Neural crest cell (in vitro differentiated cells): Measurements from ENCODE around the gene MVB12B. TPM values are rescaled to one million over a fixed set of nuclear protein-coding genes. Genes with fewer than 3 reads are reported as not detected.
A peak's percentile ranks its signal among the peaks of the same experiment; 100 is the strongest.

Experiments
- DNase-seq: peaks from one replicate; pipeline ENCODE4 v3.0.0; 2021; ENCODE audit warnings: low read depth, mixed read lengths, low spot score
- H3K27ac Mint-ChIP-seq: one replicate; pipeline ENCODE4 v1.8.0; 2021; ENCODE audit warnings: mild to moderate bottlenecking, mixed read lengths; ENCODE audit not compliant: unreplicated experiment
- H3K27me3 Mint-ChIP-seq: 2 replicates; pipeline ENCODE4 v1.8.0; 2021; ENCODE audit warnings: low read depth, mild to moderate bottlenecking, mixed read lengths
- H3K36me3 Mint-ChIP-seq: 2 replicates; pipeline ENCODE4 v1.8.0; 2021; ENCODE audit warnings: low read depth, mild to moderate bottlenecking, mixed read lengths
- H3K4me1 Mint-ChIP-seq: 2 replicates; pipeline ENCODE4 v1.8.0; 2021; ENCODE audit warnings: mixed read lengths
- H3K4me3 Mint-ChIP-seq: one replicate; pipeline ENCODE4 v1.8.0; 2021; ENCODE audit warnings: mild to moderate bottlenecking, mixed read lengths
- H3K9me3 Mint-ChIP-seq: 2 replicates; pipeline ENCODE4 v1.8.0; 2021; ENCODE audit warnings: mixed read lengths
- total RNA-seq: library from RNA; stranded (reverse); gene quantifications from 2 replicates; pipeline ENCODE4 v1.2.1, GENCODE V29; 2021
- TF ChIP-seq, protein P1 (sequence below): fragments of 200-600 bp; sonication (generic); conservative IDR thresholded peaks from 2 replicates; pipeline ENCODE4 v1.5.0; 2021; ENCODE audit warnings: antibody characterized with exemption, mild to moderate bottlenecking

Gene MVB12B
- total RNA-seq, 1 donor from 2014 or later: 68.1 TPM

DNA sequence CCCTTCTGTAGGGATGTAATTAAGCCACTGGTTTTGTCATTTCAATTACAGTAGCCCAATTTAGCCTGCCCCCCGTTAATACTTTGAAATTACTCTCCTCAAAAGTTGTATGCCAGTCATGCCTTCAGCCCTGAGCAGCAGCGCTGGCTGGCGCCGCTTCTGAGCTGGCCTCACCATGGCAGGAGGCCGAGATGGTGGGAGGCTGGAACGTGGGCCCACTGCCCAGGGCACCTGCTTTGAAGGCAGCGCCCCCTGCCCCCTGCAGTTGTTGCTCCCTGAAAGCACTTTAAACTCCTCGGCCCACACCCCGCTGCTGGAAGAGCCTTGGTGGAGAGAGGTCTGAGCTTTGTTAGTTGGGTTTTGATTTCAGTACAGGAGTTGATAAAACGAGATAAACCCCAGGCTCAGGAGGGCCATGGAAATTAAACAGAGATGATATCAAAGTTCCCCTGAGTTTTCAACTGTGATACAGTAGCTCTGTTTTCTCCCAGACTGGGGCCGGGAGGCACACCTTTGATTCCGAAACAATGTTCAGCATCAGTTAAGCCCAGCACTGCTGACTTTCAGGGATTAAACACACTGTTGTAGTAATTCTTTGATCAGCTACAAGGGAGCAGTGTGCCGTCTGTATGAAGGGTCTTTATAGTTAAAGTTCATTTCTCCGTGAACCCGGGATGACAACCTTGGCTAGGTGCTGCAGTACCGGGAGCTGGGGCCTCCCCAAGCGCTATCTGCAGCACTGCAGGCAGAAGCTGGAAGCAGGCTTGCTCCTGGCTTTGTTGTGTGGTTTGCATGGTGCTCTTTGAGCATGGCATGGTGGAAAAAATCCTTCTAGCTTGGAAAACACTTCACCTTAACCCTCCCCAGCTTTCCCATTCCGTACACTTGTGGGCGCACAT, 9.5 kb downstream of the MVB12B start:
- no peak for DNase-seq
- Mint-ChIP-seq H3K4me3 (peak overlapping the region; percentile 22), H3K27me3 (no peaks in the 10 kb centered on the region), H3K9me3 (no peaks in the 10 kb centered on the region), H3K4me1 (peaks cover 82% of the 10 kb centered on the region), H3K27ac (peak overlapping the region; percentile 99), H3K36me3 (peaks cover 3% of the 10 kb centered on the region)
- TF ChIP-seq, protein P1, sequence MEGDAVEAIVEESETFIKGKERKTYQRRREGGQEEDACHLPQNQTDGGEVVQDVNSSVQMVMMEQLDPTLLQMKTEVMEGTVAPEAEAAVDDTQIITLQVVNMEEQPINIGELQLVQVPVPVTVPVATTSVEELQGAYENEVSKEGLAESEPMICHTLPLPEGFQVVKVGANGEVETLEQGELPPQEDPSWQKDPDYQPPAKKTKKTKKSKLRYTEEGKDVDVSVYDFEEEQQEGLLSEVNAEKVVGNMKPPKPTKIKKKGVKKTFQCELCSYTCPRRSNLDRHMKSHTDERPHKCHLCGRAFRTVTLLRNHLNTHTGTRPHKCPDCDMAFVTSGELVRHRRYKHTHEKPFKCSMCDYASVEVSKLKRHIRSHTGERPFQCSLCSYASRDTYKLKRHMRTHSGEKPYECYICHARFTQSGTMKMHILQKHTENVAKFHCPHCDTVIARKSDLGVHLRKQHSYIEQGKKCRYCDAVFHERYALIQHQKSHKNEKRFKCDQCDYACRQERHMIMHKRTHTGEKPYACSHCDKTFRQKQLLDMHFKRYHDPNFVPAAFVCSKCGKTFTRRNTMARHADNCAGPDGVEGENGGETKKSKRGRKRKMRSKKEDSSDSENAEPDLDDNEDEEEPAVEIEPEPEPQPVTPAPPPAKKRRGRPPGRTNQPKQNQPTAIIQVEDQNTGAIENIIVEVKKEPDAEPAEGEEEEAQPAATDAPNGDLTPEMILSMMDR: no peak

DNA sequence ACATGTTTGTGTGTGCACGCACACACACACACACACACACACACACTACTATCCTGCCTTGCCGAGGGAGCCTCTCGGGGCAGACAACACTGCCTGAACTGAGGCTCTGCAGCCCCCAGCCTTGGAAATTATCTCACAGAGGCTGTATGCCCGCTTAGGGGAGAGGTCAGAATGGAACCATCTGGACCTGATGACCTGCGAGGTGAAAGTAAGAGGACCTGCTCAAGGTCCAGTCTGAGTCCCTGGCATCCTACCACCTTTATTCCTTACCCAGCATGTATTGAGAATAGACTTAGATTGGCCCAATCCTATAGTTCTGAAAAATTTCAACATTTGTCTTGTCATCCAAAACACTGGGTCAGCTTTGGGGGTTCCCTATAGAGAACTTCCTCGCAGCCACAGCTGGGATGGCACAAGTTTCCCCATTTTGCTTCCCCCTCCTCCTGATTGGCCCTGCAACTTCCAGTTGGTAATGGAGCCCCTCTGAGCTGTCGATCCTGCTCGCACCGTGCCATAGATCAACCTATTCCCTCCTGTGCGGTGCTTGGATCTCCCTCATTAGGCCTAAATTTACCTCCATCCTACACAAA, 10.2 kb downstream of the MVB12B start:
- Mint-ChIP-seq H3K9me3 (no peaks in the 10 kb centered on the region), H3K4me3 (peak overlapping the region; percentile 79), H3K4me1 (peaks cover 82% of the 10 kb centered on the region), H3K36me3 (peaks cover 8% of the 10 kb centered on the region), H3K27ac (peak overlapping the region; percentile 99), H3K27me3 (no peaks in the 10 kb centered on the region)
- no peak for DNase-seq
- TF ChIP-seq, protein P1: no peak

DNA sequence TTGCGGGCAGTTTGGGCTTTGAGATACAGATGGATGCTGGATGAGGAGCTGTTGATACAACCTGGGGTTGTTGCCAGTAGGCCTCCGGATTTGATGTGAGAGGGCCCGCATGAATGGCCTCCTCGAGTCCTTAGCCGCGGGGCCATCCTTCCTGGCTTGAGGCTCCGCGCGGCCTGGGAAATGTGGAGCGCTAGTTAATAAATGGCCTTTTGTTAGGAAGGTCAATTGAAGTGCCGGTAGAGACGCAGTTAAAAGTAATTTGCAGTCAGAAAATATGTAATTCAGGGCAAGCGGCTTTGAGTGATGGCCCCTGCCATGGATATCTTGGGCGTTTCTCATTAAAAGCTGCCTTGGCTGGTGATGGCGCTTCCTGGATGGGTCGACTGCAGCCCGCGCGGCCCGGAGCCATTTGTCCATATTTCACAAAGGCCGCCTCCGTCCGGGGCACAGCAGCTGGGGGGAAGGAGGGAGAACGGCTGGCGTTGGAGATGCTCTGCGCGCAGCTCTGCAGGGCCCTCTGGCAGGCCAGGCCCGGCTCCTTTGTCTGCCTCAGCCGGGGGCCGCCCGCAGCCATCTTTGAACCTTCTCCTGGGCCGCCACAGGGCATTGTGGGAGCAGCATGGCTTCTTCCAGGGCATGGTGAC, 11.2 kb downstream of the MVB12B start:
- Mint-ChIP-seq H3K36me3 (peaks cover 13% of the 10 kb centered on the region), H3K27me3 (no peaks in the 10 kb centered on the region), H3K4me1 (peaks cover 78% of the 10 kb centered on the region), H3K4me3 (peak overlapping the region; percentile 79), H3K9me3 (no peaks in the 10 kb centered on the region), H3K27ac (peak overlapping the region; percentile 99)
- TF ChIP-seq, protein P1: no peak
- peak; percentile 60 for DNase-seq

DNA sequence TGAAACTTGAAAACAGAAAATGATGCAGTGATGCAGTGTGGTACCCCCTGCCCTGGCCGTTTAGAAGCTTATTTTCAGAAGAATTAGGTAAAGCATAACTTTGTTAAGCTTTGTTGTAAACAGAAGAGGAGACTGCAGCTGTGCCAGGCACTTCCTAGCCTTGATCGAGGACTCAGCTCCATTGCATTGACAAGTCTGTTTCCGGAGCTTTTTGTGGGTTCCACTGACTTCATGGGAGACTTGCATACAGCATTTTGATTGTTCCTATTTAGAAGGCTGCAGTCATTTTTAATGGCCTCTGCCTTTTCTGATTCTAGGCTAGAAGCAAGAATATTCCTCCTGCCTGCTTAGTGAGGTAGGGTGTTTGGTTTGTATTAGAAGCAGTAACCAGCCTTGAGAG, 12.3 kb downstream of the MVB12B start:
- no peak overlapping the region for H3K4me3 Mint-ChIP-seq
- peaks cover 13% of the 10 kb centered on the region for H3K36me3 Mint-ChIP-seq
- no peaks in the 10 kb centered on the region for H3K27me3 Mint-ChIP-seq
- H3K9me3 Mint-ChIP-seq: no peaks in the 10 kb centered on the region
- peak overlapping the region; percentile 99 for H3K27ac Mint-ChIP-seq
- peaks cover 77% of the 10 kb centered on the region for H3K4me1 Mint-ChIP-seq
- DNase-seq: no peak
- TF ChIP-seq, protein P1: no peak

DNA sequence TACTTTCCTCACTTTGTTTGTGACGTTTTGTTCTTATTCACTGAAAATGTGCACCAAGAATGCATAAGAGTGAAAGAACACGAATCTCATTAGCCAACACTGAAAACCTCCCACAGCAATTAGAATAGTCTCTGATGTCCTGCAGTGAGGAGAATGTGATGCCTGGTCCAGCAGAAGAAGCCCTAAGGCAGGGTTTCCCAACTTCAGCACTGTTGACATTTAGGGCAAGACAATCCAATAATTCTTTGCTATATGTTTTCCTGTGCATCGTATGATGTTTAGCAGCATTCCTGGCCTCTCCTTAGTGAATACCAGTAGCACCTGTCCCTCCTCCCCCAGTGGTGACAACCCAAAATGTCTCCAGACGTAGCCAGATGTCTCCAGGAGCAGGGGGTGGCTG, 14.8 kb downstream of the MVB12B start:
- DNase-seq: no peak
- Mint-ChIP-seq H3K4me3 (no peak overlapping the region), H3K4me1 (peaks cover 66% of the 10 kb centered on the region), H3K36me3 (peaks cover 33% of the 10 kb centered on the region), H3K27ac (no peak overlapping the region), H3K27me3 (no peaks in the 10 kb centered on the region), H3K9me3 (no peaks in the 10 kb centered on the region)
- TF ChIP-seq, protein P1: no peak
